ENCODE results near the gene DOCK3.

- TF ChIP-seq CTCF (conservative IDR thresholded peaks at IDR 0.05 in 1 of 2, IDR thresholded peaks at IDR 0.05 in 1 of 2; ENCODE audit: extremely low read depth in 1 of 2, insufficient read depth in 1 of 2, low read depth in 1 of 2, low read length in 2 of 2) (no peak), EZH2 (IDR thresholded peaks at IDR 0.05; ENCODE audit: borderline replicate concordance, low read length) (no peak)
These were observed 425.8 kb downstream of the DOCK3 start for GRCh38 chr3:51100536-51100851.

Measured in mammary epithelial cell (primary cell).